CD4-positive, alpha-beta T cell treated with Interleukin-17A for 1 hour (primary cell): ENCODE measurements around the gene NSUN6.

ENCODE experiments used
- DNase-seq: peaks from one replicate; pipeline ENCODE4 v3.0.0-alpha.2; 2020

NSUN6 gene

GRCh38 chr10:18556522-18557147 lies 94.8 kb downstream of the NSUN6 start:
- DNase-seq, result no peak

DNA sequence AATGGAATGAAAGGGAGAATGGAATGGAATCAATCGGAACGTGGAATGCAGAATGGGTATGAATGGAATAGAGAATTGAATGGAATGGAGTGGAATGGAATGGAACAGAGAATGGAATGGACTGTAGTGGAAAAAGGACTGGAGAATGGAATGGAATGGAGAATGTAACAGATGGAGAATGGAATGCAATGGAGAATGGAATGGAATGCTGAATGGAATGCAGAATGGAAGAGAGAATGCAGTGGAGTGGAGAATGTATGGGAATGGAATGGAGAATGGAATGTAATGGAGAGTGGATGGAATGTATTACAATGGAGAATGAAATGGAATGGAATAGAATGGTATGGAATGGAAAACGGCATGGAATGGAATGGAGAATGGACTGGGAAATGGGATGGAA lies 96.9 kb downstream of the NSUN6 start:
- DNase-seq, result no peak

DNA sequence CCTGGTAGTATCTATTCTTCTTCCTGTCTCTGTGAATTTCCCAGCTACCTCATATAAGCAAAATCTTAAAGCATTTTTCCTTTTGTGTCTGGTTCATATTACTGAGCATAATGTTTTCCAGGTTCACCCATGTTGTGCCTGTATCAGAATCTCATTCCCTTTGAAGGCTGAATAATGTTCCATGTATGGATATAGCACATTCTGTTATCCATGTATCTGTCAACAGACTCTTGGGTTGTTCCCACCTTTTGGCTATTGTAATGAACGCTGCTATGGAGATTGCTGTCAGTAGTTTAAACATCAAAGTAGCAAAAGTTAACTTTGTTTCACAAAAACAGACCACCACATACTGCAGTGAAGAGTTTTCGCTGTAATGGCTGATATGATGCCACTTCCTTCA lies 99.9 kb downstream of the NSUN6 start:
- DNase-seq, result no peak

DNA sequence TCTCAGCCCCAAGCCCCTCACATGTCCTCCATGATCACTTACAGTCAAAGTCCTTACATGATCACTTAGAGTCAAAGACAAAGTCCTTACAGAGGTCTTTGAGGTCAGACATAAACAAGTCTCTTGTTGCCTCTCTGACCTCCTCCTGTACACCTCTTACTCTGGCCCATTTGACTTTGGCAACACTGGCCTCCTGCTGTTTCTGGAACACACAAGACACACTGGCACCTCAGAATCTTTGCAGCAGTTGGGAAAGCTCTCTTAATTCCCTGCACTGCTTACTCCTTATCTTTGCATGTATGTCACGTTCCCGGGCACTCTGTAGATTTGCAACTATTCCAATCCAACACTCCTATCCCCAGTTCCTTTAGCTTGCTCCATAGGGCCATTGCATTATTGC lies 102.3 kb downstream of the NSUN6 start:
- no peak for DNase-seq

GRCh38 chr10:18545621-18546305 lies 105.6 kb downstream of the NSUN6 start:
- no peak for DNase-seq

- no peak for DNase-seq
Observed at GRCh38 chr10:18542832-18543231, 108.6 kb downstream of the NSUN6 start.

GRCh38 chr10:18540195-18540594 lies 111.2 kb downstream of the NSUN6 start:
- DNase-seq, result no peak

DNA sequence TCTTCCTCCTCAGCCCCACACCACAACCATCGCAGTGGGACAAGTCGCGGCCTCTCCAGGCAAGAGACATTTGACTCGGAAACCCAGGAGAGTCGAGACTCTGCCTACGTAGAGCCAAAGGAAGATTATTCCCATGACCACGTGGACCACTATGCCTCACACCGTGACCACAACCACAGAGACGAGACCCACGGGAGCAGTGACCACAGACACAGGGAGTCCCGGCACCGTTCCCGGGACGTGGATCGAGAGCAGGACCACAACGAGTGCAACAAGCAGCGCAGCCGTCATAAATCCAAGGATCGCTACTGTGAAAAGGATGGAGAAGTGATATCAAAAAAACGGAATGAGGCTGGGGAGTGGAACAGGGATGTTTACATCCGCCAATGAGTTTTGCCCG lies 112.1 kb downstream of the NSUN6 start:
- DNase-seq, result no peak

GRCh38 chr10:18533896-18534295 lies 117.5 kb downstream of the NSUN6 start:
- DNase-seq, result no peak

GRCh38 chr10:18532881-18533535 lies 118.4 kb downstream of the NSUN6 start:
- no peak for DNase-seq

- no peak for DNase-seq
Observed at GRCh38 chr10:18528292-18528691, 123.1 kb downstream of the NSUN6 start.

DNA sequence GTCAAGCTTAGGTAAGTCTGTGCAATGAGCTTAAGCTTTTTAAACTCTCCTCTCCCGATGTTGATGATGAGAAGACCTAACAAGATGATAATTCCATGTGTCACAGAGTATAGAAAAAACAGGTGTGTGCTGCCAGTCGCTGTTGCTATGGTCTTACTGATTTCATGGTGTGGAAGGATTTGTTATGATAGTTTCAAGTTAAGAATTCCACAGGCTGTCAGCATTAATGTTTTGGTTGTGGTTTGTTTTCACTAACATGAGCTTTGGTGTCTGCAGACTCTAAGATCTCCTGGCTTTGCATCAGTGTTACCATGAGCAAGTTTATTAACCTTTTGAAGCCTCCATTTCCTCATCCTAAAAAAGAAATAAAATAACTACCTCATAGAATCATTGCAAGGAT lies 123.7 kb downstream of the NSUN6 start:
- DNase-seq, result no peak

DNA sequence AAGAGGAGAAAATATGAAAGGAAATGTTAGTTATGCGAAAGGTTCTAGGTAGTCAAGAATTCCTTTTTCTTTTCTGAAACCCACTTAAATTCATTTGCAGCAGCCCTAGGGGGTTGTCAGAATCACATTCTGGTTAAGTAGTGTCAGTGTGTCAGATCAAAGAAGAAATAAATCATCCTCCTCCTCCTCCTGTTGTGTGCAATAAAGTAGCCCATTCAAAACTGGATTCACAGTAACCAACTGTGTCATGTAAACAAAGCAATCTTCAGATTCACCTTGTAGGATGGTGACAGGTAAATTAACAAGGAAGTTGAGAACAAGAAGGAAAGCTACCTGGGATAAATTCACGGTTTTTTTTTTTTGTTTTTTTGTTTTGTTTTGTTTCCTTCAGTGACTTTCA lies 127.5 kb downstream of the NSUN6 start:
- no peak for DNase-seq

DNA sequence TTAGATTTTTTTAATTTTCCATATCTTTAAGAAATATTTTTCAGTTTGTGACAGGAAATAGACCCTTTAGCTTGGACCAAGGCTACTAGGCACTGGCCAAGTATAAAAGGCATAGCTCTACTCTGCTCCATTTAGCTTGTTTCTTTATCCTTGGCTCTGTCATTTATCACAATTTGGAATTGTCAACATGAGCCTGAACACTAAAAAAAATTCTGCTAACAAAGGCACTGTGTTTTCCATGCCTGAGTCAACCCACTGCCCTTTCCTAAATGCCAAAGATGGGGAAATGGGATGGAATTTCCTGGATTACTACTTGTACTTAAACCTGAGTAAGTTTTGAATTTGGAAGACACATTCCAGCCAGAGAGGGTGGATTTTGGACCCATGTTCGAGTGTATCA lies 128.4 kb downstream of the NSUN6 start:
- no peak for DNase-seq

DNA sequence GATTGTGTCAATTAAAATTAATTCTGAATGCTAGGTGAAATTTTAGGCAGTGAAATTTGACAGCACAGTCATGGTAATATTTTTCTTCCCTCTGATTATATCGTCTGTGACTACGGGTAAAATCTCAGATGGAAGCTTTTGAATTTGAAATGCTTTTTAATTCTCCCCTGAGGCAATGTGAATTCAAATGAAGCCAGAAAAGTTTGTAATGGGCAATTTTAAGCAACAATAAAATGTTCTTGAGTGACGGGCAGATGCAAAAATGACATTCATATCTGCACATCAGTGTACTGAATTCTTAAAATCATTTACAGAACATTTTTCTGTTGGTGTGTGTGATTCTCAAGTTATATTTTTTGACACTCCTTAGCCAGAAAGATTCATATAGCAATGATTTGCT lies 134.5 kb downstream of the NSUN6 start:
- DNase-seq, result no peak

- no peak for DNase-seq
Observed at GRCh38 chr10:18514537-18514936, 136.8 kb downstream of the NSUN6 start.

GRCh38 chr10:18508587-18508986 lies 142.8 kb downstream of the NSUN6 start:
- no peak for DNase-seq

DNA sequence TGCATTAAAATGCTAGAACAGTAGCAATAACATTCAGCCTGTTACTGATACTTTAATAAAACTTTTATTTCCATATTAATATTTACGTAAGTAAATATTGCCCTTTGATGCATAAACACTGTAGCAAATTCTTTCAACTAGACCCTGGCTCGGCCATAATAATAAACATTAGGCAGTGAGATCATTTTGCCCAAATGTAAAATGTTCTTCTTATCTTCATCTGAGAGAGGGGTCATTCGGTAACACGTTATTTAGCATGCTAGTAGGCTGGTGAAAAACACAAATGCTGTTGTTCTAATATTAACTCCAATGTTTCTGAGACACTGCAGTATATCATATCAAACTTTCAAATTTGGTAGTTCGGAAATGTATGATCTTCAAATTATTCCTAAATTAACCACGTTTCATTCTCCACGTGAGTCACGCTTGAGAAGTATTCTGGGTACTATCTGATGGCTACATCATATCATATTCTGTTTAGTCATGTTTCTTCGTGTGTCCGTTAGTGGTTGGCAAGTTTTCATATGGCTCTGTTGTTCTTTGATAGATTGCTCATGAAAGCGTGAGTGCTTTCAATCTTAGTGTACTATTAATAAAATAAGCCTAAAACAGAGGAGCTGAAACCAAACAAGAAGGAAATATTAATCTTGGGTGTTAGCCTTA lies 145.8 kb downstream of the NSUN6 start:
- DNase-seq, result no peak

GRCh38 chr10:18504161-18504560 lies 147.2 kb downstream of the NSUN6 start:
- no peak for DNase-seq

GRCh38 chr10:18501629-18502028 lies 149.8 kb downstream of the NSUN6 start:
- DNase-seq, result no peak

GRCh38 chr10:18501198-18501597 lies 150.2 kb downstream of the NSUN6 start:
- no peak for DNase-seq

- DNase-seq, result no peak
Observed at GRCh38 chr10:18500576-18500975, 150.8 kb downstream of the NSUN6 start.

GRCh38 chr10:18498998-18499397 lies 152.4 kb downstream of the NSUN6 start:
- DNase-seq, result no peak

DNA sequence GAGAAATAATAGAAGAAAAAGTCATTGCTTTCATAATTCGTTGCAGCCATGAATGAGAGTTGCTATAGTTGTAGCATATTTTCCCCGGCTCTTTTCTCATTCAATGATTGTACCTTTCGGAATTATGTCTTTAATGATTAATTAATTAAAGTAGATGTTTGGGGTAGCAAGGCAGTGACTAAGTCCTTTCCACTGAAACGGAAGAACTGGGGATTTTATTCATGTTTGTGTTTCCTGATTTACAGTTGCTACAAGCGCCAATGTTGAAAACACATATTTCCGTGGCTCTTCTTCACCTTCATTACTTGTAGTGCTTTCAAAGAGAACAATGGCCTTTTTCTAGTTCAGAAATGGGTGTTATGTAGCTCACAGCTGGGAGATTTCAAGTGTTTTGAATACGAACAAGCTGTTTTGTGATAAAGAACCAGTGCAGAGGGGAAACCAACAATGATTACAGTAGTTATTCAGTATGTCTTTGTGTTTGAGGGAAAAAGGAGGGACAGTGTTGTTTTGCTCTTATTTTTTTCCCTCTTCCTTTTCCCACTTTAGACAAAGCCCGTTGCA lies 153.5 kb downstream of the NSUN6 start:
- DNase-seq, result no peak
